Smooth muscle cell of the brain vasculature (primary cell): ENCODE measurements around the gene TRIM22.
"Not testable (repeated sequence)": the region's sequence is repeated elsewhere in the genome, so short reads cannot be mapped to it uniquely, and the experiment has no call there.

Experiments used
- DNase-seq: peaks from one replicate; pipeline ENCODE4 v3.0.0-alpha.2; 2012; ENCODE audit warnings: low read depth, low spot score

TRIM22 gene

GRCh38 chr11:5689551-5689983, at the start of gene TRIM22:
Gene TRIM22, plus strand, starts transcription at chr11:5689790. Its CDS starts 6,443 bp downstream, at chr11:5696233.
- DNase-seq: peak; percentile 50

- DNase-seq: no peak
Measured at GRCh38 chr11:5639953-5640352, 49.6 kb upstream of the TRIM22 start.

- DNase-seq: no peak
Measured at GRCh38 chr11:5643585-5643984, 46.0 kb upstream of the TRIM22 start.

GRCh38 chr11:5646139-5646538, 43.5 kb upstream of the TRIM22 start:
- DNase-seq: no peak

- no peak for DNase-seq
Measured at GRCh38 chr11:5655474-5655873, 34.1 kb upstream of the TRIM22 start.

- not testable (repeated sequence) for DNase-seq
Measured at GRCh38 chr11:5656956-5657355, 32.6 kb upstream of the TRIM22 start.

GRCh38 chr11:5658318-5658717, 31.3 kb upstream of the TRIM22 start:
- no peak for DNase-seq

GRCh38 chr11:5663511-5663910, 26.1 kb upstream of the TRIM22 start:
- DNase-seq: no peak

GRCh38 chr11:5665051-5665570, 24.5 kb upstream of the TRIM22 start:
- no peak for DNase-seq

- no peak for DNase-seq
Measured at GRCh38 chr11:5665746-5666401, 23.7 kb upstream of the TRIM22 start.

- no peak for DNase-seq
Measured at GRCh38 chr11:5666402-5666793, 23.2 kb upstream of the TRIM22 start.

GRCh38 chr11:5671831-5672230, 17.8 kb upstream of the TRIM22 start:
- DNase-seq: no peak

- DNase-seq: no peak
Measured at GRCh38 chr11:5674391-5674790, 15.2 kb upstream of the TRIM22 start.

- DNase-seq: no peak
Measured at GRCh38 chr11:5679811-5680210, 9.8 kb upstream of the TRIM22 start.

GRCh38 chr11:5682890-5683441, 6.6 kb upstream of the TRIM22 start:
- not testable (repeated sequence) for DNase-seq

GRCh38 chr11:5683620-5684019, 6.0 kb upstream of the TRIM22 start:
- DNase-seq: not testable (repeated sequence)

- DNase-seq: no peak
Measured at GRCh38 chr11:5684036-5684645, 5.4 kb upstream of the TRIM22 start.

GRCh38 chr11:5684646-5685362, 4.8 kb upstream of the TRIM22 start, which contains the start of gene TRIM5:
Gene TRIM5, minus strand, starts transcription at chr11:5685074. Its CDS starts 4,897 bp downstream, at chr11:5680177.
- DNase-seq: peak; percentile 87

- DNase-seq: no peak
Measured at GRCh38 chr11:5686426-5686825, 3.2 kb upstream of the TRIM22 start.

GRCh38 chr11:5688482-5688881, 1.1 kb upstream of the TRIM22 start:
- DNase-seq: no peak

- no peak for DNase-seq
Measured at GRCh38 chr11:5690216-5690615, 626 bp downstream of the TRIM22 start.

- no peak for DNase-seq
Measured at GRCh38 chr11:5690736-5691135, 1.1 kb downstream of the TRIM22 start.
